ENCODE measurements around the gene PRDM1. TPM values are rescaled to one million over a fixed set of nuclear protein-coding genes. Genes with fewer than 3 reads are reported as not detected.

Gene PRDM1
- total and polyA plus RNA-seq, 2 of the 13 experiments (the other 11 are each of a cell fraction or from before 2014, with no cell fraction given) = 0.13 TPM; not detected in 1

DNA sequence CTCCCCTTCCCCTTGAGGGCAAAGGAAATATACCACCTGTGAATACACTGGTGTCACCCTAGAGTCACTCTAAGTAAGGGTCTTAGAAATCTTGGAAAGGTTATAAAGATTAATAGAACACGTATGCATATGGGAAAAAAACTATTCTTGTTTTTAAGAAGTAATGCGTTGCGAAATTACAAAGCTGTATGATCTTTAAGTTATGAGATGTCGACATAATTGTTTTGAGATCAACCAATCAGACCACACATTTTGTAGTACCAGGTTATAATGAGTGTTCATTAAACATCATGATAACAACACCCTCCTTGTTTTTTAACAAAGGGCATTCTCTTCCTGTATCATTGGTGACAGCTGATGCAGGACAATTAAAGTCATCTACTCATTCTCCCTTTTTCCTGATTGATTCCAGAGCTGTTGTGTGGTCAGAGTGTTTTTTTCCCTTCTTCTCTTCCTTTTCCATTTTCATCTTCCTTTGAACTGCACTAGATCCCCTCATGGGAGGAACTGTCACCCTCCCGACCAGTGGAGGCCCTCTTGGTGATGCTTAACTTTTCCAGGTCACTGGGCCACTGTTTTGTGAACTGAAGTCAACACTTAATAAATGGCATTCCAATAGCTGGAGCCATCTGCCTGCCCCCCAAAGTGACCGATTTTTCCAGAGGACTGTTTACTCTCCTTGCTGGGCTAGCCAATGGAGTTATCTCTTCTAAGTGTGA lies 37.0 kb downstream of the PRDM1 start:
- FAIRE-seq (no peak), ATAC-seq (no peak), DNase-seq (ENCODE audit: low spot score) (no peak)
- Histone ChIP-seq H2AFZ (ENCODE audit: low read length) (no peak overlapping the region), H3K27ac (ENCODE audit: extremely low read length, insufficient read depth, low read length) (no peak overlapping the region), H3K9me3 (ENCODE audit: low read length) (no peaks in the 10 kb centered on the region), H3K79me2 (ENCODE audit: insufficient read depth, low read length) (no peaks in the 10 kb centered on the region), H3K9ac (ENCODE audit: insufficient read depth, low read depth, low read length) (no peak overlapping the region), H3K4me1 (ENCODE audit: insufficient read depth, low read length) (0 out of 2 replicates have a peak, but pooled peaks cover 8% of the 10 kb centered on the region), H3K4me3 (replicated peaks in 1 of 3; ENCODE audit: insufficient read depth in 1 of 3, low read depth in 2 of 3, low read length in 3 of 3) (no peak overlapping the region), H3K27me3 (ENCODE audit: control insufficient read depth in 1 of 2, insufficient read depth in 2 of 2, low read length in 2 of 2) (peaks cover 0 to 10% of the 10 kb centered on the region in 2 experiments; a peak in 2 of 5 replicates), H3K4me2 (ENCODE audit: low read depth, low read length) (no peak overlapping the region), H3K36me3 (replicated peaks in 1 of 2; ENCODE audit: control insufficient read depth in 1 of 2, insufficient read depth in 2 of 2, low read length in 2 of 2) (no peaks in the 10 kb centered on the region), H4K20me1 (ENCODE audit: insufficient read depth, low read length) (no peaks in the 10 kb centered on the region)
- CTCF ChIA-PET (ENCODE audit: low intra/inter-chr PET ratio, low total read pairs) = no interaction called here
- BruUV-seq (replicated peaks) = no TSS peak
- POLR2A ChIA-PET = no interaction called here
- in situ Hi-C loops (cut with HindIII; ENCODE audit: extremely low pct_ligation_motif_present, low pct_unique_long_range_greater_than_20kb) = no loop called here
- intact Hi-C loops (cut with micrococcal nuclease; ENCODE audit: unreplicated experiment) = no loop called here
- WGBS (ENCODE audit: low lambda C conversion rate) = 45% methylated on average over 6 of the region's 6 CpGs
- peak; percentile 59; the same call in 1 of the 2 replicates for TF ChIP-seq CEBPB (IDR thresholded peaks at IDR 0.05; ENCODE audit: borderline replicate concordance, low read depth, low read length)
- TF ChIP-seq, protein P1, sequence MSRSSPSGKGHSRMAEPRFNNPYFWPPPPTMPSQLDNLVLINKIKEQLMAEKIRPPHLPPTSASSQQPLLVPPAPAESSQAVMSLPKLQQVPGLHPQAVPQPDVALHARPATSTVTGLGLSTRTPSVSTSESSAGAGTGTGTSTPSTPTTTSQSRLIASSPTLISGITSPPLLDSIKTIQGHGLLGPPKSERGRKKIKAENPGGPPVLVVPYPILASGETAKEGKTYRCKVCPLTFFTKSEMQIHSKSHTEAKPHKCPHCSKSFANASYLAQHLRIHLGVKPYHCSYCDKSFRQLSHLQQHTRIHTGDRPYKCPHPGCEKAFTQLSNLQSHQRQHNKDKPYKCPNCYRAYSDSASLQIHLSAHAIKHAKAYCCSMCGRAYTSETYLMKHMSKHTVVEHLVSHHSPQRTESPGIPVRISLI (CRISPR knock-in tag; IDR thresholded peaks at IDR 0.05; ENCODE audit: borderline replicate concordance) = no peak

DNA sequence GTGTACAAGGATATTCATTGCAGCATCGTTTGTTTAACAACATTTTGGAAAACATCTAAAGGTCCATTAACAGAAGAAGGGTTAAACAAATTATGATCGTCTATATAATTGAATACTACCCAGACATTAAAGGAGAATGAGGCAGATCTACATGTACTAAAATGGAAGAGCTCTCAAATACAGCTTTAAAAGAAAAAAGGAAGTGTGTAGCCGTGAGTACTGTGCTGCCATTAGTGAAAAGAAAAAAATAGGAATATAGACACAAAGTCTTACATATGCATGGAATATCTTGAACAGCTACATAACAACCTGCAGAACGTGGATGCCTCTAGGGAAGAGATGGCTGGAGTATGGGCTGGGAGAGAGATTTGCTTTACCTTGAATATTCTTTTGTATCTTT lies 37.9 kb downstream of the PRDM1 start:
- Histone ChIP-seq H3K27me3 (ENCODE audit: control insufficient read depth in 1 of 2, insufficient read depth in 2 of 2, low read length in 2 of 2) (peaks cover 0 to 10% of the 10 kb centered on the region in 2 experiments; a peak in 2 of 5 replicates), H3K4me3 (replicated peaks in 1 of 3; ENCODE audit: insufficient read depth in 1 of 3, low read depth in 2 of 3, low read length in 3 of 3) (no peak overlapping the region), H3K9me3 (ENCODE audit: low read length) (no peaks in the 10 kb centered on the region), H3K9ac (ENCODE audit: insufficient read depth, low read depth, low read length) (no peak overlapping the region), H3K4me2 (ENCODE audit: low read depth, low read length) (no peak overlapping the region), H3K4me1 (ENCODE audit: insufficient read depth, low read length) (0 out of 2 replicates have a peak, but pooled peaks cover 8% of the 10 kb centered on the region), H4K20me1 (ENCODE audit: insufficient read depth, low read length) (no peaks in the 10 kb centered on the region), H3K27ac (ENCODE audit: extremely low read length, insufficient read depth, low read length) (no peak overlapping the region), H3K36me3 (replicated peaks in 1 of 2; ENCODE audit: control insufficient read depth in 1 of 2, insufficient read depth in 2 of 2, low read length in 2 of 2) (no peaks in the 10 kb centered on the region), H3K79me2 (ENCODE audit: insufficient read depth, low read length) (no peaks in the 10 kb centered on the region), H2AFZ (ENCODE audit: low read length) (no peak overlapping the region)
- no TSS peak for BruUV-seq (replicated peaks)
- FAIRE-seq (no peak), DNase-seq (ENCODE audit: low spot score) (no peak), ATAC-seq (no peak)
- ChIA-PET POLR2A (no interaction called here), CTCF (ENCODE audit: low intra/inter-chr PET ratio, low total read pairs) (no interaction called here)
- 21% methylated on average over 4 of the region's 4 CpGs for WGBS (ENCODE audit: low lambda C conversion rate)
- in situ Hi-C loops (cut with HindIII; ENCODE audit: extremely low pct_ligation_motif_present, low pct_unique_long_range_greater_than_20kb) (no loop called here), intact Hi-C loops (cut with micrococcal nuclease; ENCODE audit: unreplicated experiment) (no loop called here)
- TF ChIP-seq SAP130 (CRISPR knock-in tag; IDR thresholded peaks at IDR 0.05; ENCODE audit: low read depth) = no peak
- TF ChIP-seq ZKSCAN8 (CRISPR knock-in tag; IDR thresholded peaks at IDR 0.05; ENCODE audit: borderline replicate concordance) = no peak
- no peak for TF ChIP-seq ZNF3 (CRISPR knock-in tag; IDR thresholded peaks at IDR 0.05)
- TF ChIP-seq, protein P2, sequence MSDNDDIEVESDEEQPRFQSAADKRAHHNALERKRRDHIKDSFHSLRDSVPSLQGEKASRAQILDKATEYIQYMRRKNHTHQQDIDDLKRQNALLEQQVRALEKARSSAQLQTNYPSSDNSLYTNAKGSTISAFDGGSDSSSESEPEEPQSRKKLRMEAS (IDR thresholded peaks at IDR 0.05) = no peak
- no peak for TF ChIP-seq PCBP1 (IDR thresholded peaks at IDR 0.05; ENCODE audit: borderline replicate concordance, low read depth, low read length)
- TF ChIP-seq THAP9 (CRISPR knock-in tag; IDR thresholded peaks at IDR 0.05; ENCODE audit: borderline replicate concordance) = no peak
- TF ChIP-seq HNRNPH1 (optimal IDR thresholded peaks at IDR 0.05; ENCODE audit: low read depth, low read length) = no peak
- TF ChIP-seq ZNF513 (CRISPR knock-in tag; conservative IDR thresholded peaks at IDR 0.05) = no peak
- no peak for TF ChIP-seq NFIC (IDR thresholded peaks at IDR 0.05; ENCODE audit: low read length)
- no peak for TF ChIP-seq CEBPB (IDR thresholded peaks at IDR 0.05; ENCODE audit: borderline replicate concordance, low read depth, low read length)
